Liver (tissue), 9 donors: Measurements from ENCODE around the gene MRPS7. TPM values are rescaled to one million over a fixed set of nuclear protein-coding genes. Genes with fewer than 3 reads are reported as not detected.

Source experiments
- DNase-seq: peaks from one replicate; pipeline ENCODE4 v3.0.0-alpha.2; 2017; ENCODE audit warnings: low spot score
- H3K27ac ChIP-seq, 2 donors: one replicate each; pipeline ENCODE4 v1.7.0; 2013; ENCODE audit warnings: inconsistent platforms in 2 of 2, low read length in 2 of 2, control low read depth in 1 of 2, low read depth in 1 of 2, mild to moderate bottlenecking in 1 of 2
- H3K27me3 ChIP-seq, 4 donors: one replicate each; pipeline versions ENCODE4 v1.6.1 to v1.7.0; 2013; ENCODE audit warnings: low read length in 3 of 4, inconsistent platforms in 1 of 4, mild to moderate bottlenecking in 1 of 4, moderate library complexity in 1 of 4; ENCODE audit not compliant: control insufficient read depth in 4 of 4, insufficient read depth in 4 of 4
- H3K36me3 ChIP-seq, 4 donors: one replicate each; pipeline versions ENCODE4 v1.6.1 to v1.7.0; 2013; ENCODE audit warnings: low read length in 3 of 4, mild to moderate bottlenecking in 3 of 4, low read depth in 1 of 4, moderate library complexity in 1 of 4; ENCODE audit not compliant: control insufficient read depth in 4 of 4, insufficient read depth in 3 of 4
- H3K4me1 ChIP-seq, 4 donors: one replicate each; pipeline versions ENCODE4 v1.6.1 to v1.7.0; 2013; ENCODE audit warnings: low read length in 3 of 4, mild to moderate bottlenecking in 3 of 4, moderate library complexity in 1 of 4; ENCODE audit not compliant: control insufficient read depth in 4 of 4, insufficient read depth in 4 of 4
- H3K4me3 ChIP-seq, 3 donors: one replicate each; pipeline versions ENCODE4 v1.6.1 to v1.7.0; 2013; ENCODE audit warnings: low read length in 3 of 3, control low read depth in 1 of 3, low read depth in 1 of 3, mild to moderate bottlenecking in 1 of 3
- H3K9ac ChIP-seq, 2 donors: one replicate each; pipeline ENCODE4 v1.7.0; 2013; ENCODE audit warnings: low read length in 2 of 2, mild to moderate bottlenecking in 2 of 2, moderate library complexity in 2 of 2, control low read depth in 1 of 2, low read depth in 1 of 2
- H3K9me3 ChIP-seq, 4 donors: one replicate each; pipeline versions ENCODE4 v1.6.1 to v1.7.0; 2013; ENCODE audit warnings: low read length in 3 of 4; ENCODE audit not compliant: control insufficient read depth in 4 of 4
- ATF3 ChIP-seq: IDR thresholded peaks from 2 replicates; pipeline ENCODE4 v1.6.1; 2016; ENCODE audit warnings: antibody characterized with exemption
- FOXA1 ChIP-seq: IDR thresholded peaks from 2 replicates; pipeline ENCODE4 v1.6.1; 2016; ENCODE audit warnings: antibody characterized with exemption
- GABPA ChIP-seq, 2 donors: IDR thresholded peaks in 1 of 2; conservative IDR thresholded peaks in 1 of 2; 2 replicates each; pipeline ENCODE4 v1.6.1; 2016; ENCODE audit warnings: antibody characterized with exemption in 2 of 2, mild to moderate bottlenecking in 1 of 2, moderate library complexity in 1 of 2
- HNF4A ChIP-seq, 2 donors: conservative IDR thresholded peaks; 2 replicates each; pipeline ENCODE4 v1.6.1; 2016; ENCODE audit warnings: antibody characterized with exemption in 2 of 2, mild to moderate bottlenecking in 2 of 2
- HNF4G ChIP-seq: IDR thresholded peaks from 2 replicates; pipeline ENCODE4 v1.6.1; 2016; ENCODE audit warnings: antibody characterized with exemption
- NR2F2 ChIP-seq: IDR thresholded peaks from 2 replicates; pipeline ENCODE4 v1.6.1; 2016; ENCODE audit warnings: antibody characterized with exemption
- RAD21 ChIP-seq, 2 donors: IDR thresholded peaks; 2 replicates each; pipeline ENCODE4 v1.6.1; 2016; ENCODE audit warnings: antibody characterized with exemption in 2 of 2, mild to moderate bottlenecking in 2 of 2
- TAF1 ChIP-seq: conservative IDR thresholded peaks from 2 replicates; pipeline ENCODE4 v1.6.1; 2016; ENCODE audit warnings: antibody characterized with exemption, mild to moderate bottlenecking
- YY1 ChIP-seq: IDR thresholded peaks from 2 replicates; pipeline ENCODE4 v1.6.1; 2016; ENCODE audit warnings: antibody characterized with exemption, mild to moderate bottlenecking
- ZBTB33 ChIP-seq: IDR thresholded peaks from 2 replicates; pipeline ENCODE4 v1.6.1; 2016; ENCODE audit warnings: antibody characterized with exemption
- WGBS: extraction: QIAGEN DNeasy Blood & Tissue Kit; methylation state at CpG from one replicate; pipeline ENCODE4 v1.1.7; 2013; 5-methylcytosine and 5-hydroxymethylcytosine counted together
- polyA plus RNA-seq, 2 donors: library from polyadenylated mRNA; stranded (reverse) in 1 of 2; unstranded in 1 of 2; fragments of 200-250 nt in 1 of 2; fragments of >200 nt in 1 of 2; fragmentation: Nextera tagmentation in 1 of 2; extraction: Ambion mirVana in 1 of 2; gene quantifications; one replicate each; pipeline versions ENCODE4 v1.2.1 to v1.2.3, GENCODE V29; 2013 to 2015
- total RNA-seq, 2 donors: library from RNA; depleted of rRNA; stranded (reverse); fragments of >200 nt; gene quantifications; one replicate each; pipeline ENCODE4 v1.2.3, GENCODE V29; 2014
- TF ChIP-seq, protein P1 (sequence below): fragments of 150-350 bp; IDR thresholded peaks from 2 replicates; pipeline ENCODE4 v1.5.1; 2017; ENCODE audit warnings: improper control_type of control experiment, low read depth, low read length; ENCODE audit not compliant: missing input control
- donor health status: healthy.
- donor health status: healthy.
- donor health status: healthy.
- donor health status: healthy.
- donor health status: healthy.

MRPS7 gene
- total and polyA plus RNA-seq, 4 donors = 24.1 to 58.9 (median 39.4) TPM

- H3K27ac ChIP-seq = peak overlapping the region; percentile 68 to 84
- H3K27me3 ChIP-seq = no peaks in the 10 kb centered on the region
- H3K4me3 ChIP-seq = peak overlapping the region; percentile 57 to 91 (median 80)
- under 1% methylated on average over 74 of the region's 74 CpGs for WGBS
- peak; percentile 87 for DNase-seq
- H3K9ac ChIP-seq = peak overlapping the region; percentile 36 to 47
- H3K9me3 ChIP-seq = no peaks in the 10 kb centered on the region
- TF ChIP-seq, protein P1, sequence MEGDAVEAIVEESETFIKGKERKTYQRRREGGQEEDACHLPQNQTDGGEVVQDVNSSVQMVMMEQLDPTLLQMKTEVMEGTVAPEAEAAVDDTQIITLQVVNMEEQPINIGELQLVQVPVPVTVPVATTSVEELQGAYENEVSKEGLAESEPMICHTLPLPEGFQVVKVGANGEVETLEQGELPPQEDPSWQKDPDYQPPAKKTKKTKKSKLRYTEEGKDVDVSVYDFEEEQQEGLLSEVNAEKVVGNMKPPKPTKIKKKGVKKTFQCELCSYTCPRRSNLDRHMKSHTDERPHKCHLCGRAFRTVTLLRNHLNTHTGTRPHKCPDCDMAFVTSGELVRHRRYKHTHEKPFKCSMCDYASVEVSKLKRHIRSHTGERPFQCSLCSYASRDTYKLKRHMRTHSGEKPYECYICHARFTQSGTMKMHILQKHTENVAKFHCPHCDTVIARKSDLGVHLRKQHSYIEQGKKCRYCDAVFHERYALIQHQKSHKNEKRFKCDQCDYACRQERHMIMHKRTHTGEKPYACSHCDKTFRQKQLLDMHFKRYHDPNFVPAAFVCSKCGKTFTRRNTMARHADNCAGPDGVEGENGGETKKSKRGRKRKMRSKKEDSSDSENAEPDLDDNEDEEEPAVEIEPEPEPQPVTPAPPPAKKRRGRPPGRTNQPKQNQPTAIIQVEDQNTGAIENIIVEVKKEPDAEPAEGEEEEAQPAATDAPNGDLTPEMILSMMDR = peak; percentile 97
- TF ChIP-seq GABPA (IDR thresholded peaks at IDR 0.05 in 1 of 2, conservative IDR thresholded peaks at IDR 0.05 in 1 of 2) = peak in 1 of 2 donors; percentile 22
- TF ChIP-seq YY1 = no peak
- TF ChIP-seq RAD21 (IDR thresholded peaks at IDR 0.05) = no peak
- H3K4me1 ChIP-seq = peaks cover 7 to 28% (median 17%) of the 10 kb centered on the region in 4 donors
- peaks cover 0 to 10% (median 6%) of the 10 kb centered on the region in 4 donors for H3K36me3 ChIP-seq
Measured at GRCh38 chr17:75271233-75271954, 9.7 kb downstream of the MRPS7 start.

DNA sequence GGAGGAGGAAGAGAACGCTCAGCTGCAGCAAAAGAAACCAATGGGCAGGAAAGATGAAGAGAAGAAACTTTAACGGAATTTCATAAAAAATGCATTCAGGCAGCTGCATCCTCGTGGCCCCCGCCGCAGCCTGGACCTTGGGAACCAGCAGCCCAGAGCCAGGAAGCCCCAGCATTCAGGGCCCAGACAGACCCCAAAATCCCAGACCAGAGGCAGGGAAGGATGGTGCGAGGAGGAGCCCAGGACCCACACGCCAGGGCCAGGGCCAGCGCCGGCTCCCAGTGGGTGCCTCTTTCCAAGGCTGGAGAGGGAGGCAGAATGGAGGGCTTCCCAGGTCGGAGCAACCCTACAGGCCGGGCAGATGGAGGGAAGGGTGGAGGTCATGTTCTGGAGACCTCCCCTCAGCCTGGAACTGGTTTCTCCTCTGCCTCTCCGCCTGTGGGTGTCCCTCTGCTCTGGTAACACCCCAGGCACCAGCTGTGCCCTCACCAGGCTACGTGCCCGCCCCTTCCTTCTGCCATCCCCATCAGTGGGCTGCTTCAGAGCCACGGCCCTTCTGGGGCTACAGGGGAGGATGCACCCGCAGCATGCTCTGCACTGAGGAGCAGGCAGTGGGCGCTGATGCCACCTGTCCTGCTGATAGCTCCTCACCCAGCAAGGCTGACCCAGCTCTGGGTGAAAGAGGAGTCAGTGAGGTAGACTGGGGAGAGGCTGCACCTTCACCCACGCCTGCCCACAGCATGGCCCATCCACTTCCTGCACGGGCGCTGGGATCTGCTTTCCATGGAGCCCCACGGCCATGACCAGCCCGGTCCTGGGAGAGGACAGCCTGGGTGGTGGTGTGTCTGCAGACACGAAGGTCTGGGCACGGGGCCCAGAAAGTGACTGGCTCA is 10.5 kb downstream of the MRPS7 start:
- WGBS = 63% methylated on average over 24 of the region's 24 CpGs
- peak overlapping the region; percentile 68 to 84 for H3K27ac ChIP-seq
- no peaks in the 10 kb centered on the region for H3K9me3 ChIP-seq
- peak overlapping the region; percentile 57 to 91 (median 80) for H3K4me3 ChIP-seq
- no peak for TF ChIP-seq YY1
- no peak for TF ChIP-seq FOXA1
- TF ChIP-seq, protein P1 = no peak
- TF ChIP-seq HNF4A (conservative IDR thresholded peaks at IDR 0.05) = no peak
- TF ChIP-seq TAF1 = no peak
- TF ChIP-seq RAD21 (IDR thresholded peaks at IDR 0.05) = no peak
- no peak for TF ChIP-seq ATF3
- TF ChIP-seq ZBTB33 = no peak
- no peak for TF ChIP-seq NR2F2
- no peak for TF ChIP-seq HNF4G
- H3K27me3 ChIP-seq = no peaks in the 10 kb centered on the region
- H3K36me3 ChIP-seq = peaks cover 0 to 3% (median 1%) of the 10 kb centered on the region in 4 donors
- no peak overlapping the region for H3K9ac ChIP-seq
- H3K4me1 ChIP-seq = peaks cover 7 to 26% (median 17%) of the 10 kb centered on the region in 4 donors
- no peak for DNase-seq
